Measurements from ENCODE around the gene FANCL.

GRCh38 chr2:58180635-58181034, 60.5 kb downstream of the FANCL start:
- TF ChIP-seq CTCF (IDR thresholded peaks at IDR 0.05; ENCODE audit: low read depth, low read length) = no peak
- TF ChIP-seq POLR2A (IDR thresholded peaks at IDR 0.05; ENCODE audit: extremely low read depth, insufficient read length) = no peak
